Esophagus muscularis mucosa (tissue), 4 donors: Measurements from ENCODE around the gene LHB. TPM values are rescaled to one million over a fixed set of nuclear protein-coding genes. Genes with fewer than 3 reads are reported as not detected.
"Not testable (repeated sequence)": the region's sequence is repeated elsewhere in the genome, so short reads cannot be mapped to it uniquely, and the experiment has no call there.

ENCODE experiments used
- DNase-seq: peaks from one replicate; pipeline ENCODE4 v3.0.0-alpha.2; 2017; ENCODE audit errors: extremely low spot score
- H3K27ac ChIP-seq, 4 donors: fragments of 200-600 bp; sonication (generic); replicated peaks in 1 of 4; 1 replicate in 3 of 4; 2 replicates in 1 of 4; pipeline ENCODE4 v1.5.1; 2016 to 2019; ENCODE audit warnings: mild to moderate bottlenecking in 1 of 4
- H3K27me3 ChIP-seq, 4 donors: fragments of 200-600 bp; sonication (generic); one replicate each; pipeline versions ENCODE4 v1.5.1 to v1.6.0; 2016 to 2019
- H3K36me3 ChIP-seq, 4 donors: fragments of 200-600 bp; sonication (generic); one replicate each; pipeline ENCODE4 v1.5.1; 2016 to 2019
- H3K4me1 ChIP-seq, 4 donors: fragments of 200-600 bp; sonication (generic); one replicate each; pipeline ENCODE4 v1.5.1; 2016 to 2019
- H3K4me3 ChIP-seq, 4 donors: fragments of 200-600 bp; sonication (generic); 1 replicate in 2 of 4; 2 replicates in 2 of 4; pipeline ENCODE4 v1.5.1; 2016 to 2019; ENCODE audit warnings: mild to moderate bottlenecking in 4 of 4, moderate library complexity in 1 of 4
- H3K9me3 ChIP-seq, 4 donors: fragments of 200-600 bp; sonication (generic); 1 replicate in 3 of 4; 2 replicates in 1 of 4; pipeline ENCODE4 v1.5.1; 2016 to 2019
- CTCF ChIP-seq, 3 experiments: fragments of 200-600 bp in 2 of 3; fragments of 450-650 bp in 1 of 3; sonication (generic) in 2 of 3; IDR thresholded peaks; one replicate each; pipeline ENCODE4 v1.5.1; 2017 to 2019; ENCODE audit warnings: antibody characterized with exemption in 3 of 3, mild to moderate bottlenecking in 2 of 3, moderate library complexity in 1 of 3
- EP300 ChIP-seq: sonication (generic); formaldehyde crosslinking; IDR thresholded peaks from one replicate; pipeline ENCODE4 v1.6.1; 2017; ENCODE audit warnings: antibody characterized with exemption
- POLR2A ChIP-seq: fragments of 450-650 bp; IDR thresholded peaks from one replicate; pipeline ENCODE4 v1.6.1; 2017; ENCODE audit warnings: antibody characterized with exemption, moderate library complexity, mild to moderate bottlenecking, low read depth
- POLR2AphosphoS5 ChIP-seq, 2 donors: sonication (generic); formaldehyde crosslinking; IDR thresholded peaks; one replicate each; pipeline ENCODE4 v1.6.1; 2017; ENCODE audit warnings: antibody characterized with exemption in 2 of 2
- WGBS: methylation state at CpG from one replicate; pipeline ENCODE4 v1.1.5; 2018; 5-methylcytosine and 5-hydroxymethylcytosine counted together
- intact Hi-C: fragments of 100-400 bp; cut with DNase I; formaldehyde crosslinking; loops from one replicate; pipeline ENCODE4 v1.15.1; 2023
- total RNA-seq, 4 donors: library from RNA; depleted of rRNA; stranded (reverse); fragments of >200 nt; gene quantifications; one replicate each; pipeline versions ENCODE4 v1.1.0 to v1.2.1, GENCODE V29; 2016

LHB gene
- total RNA-seq, 4 donors from 2014 or later: not detected

- WGBS: 66% methylated on average over 24 of the region's 25 CpGs
- TF ChIP-seq POLR2A (no peak), POLR2AphosphoS5 (IDR thresholded peaks at IDR 0.05) (no peak), CTCF (IDR thresholded peaks at IDR 0.05) (no peak), EP300 (no peak)
- H3K27me3 ChIP-seq: peaks cover 0 to 88% (median 27%) of the 10 kb centered on the region in 4 donors
Observed at GRCh38 chr19:49061445-49061844, 44.6 kb upstream of the LHB start.

GRCh38 chr19:49061000-49061399 is 44.1 kb upstream of the LHB start:
- WGBS: 90% methylated on average over 2 of the region's 2 CpGs
- H3K36me3 ChIP-seq: no peaks in the 10 kb centered on the region

More at GRCh38 chr19:49061445-49061844, 44.6 kb upstream of the LHB start:
- intact Hi-C loops: no loop called here
- H3K36me3 ChIP-seq: no peaks in the 10 kb centered on the region
- H3K4me1 ChIP-seq: peaks cover 24 to 32% (median 29%) of the 10 kb centered on the region in 4 donors
- no peak overlapping the region for H3K27ac ChIP-seq
- H3K9me3 ChIP-seq: no peaks in the 10 kb centered on the region
- DNase-seq: no peak
- H3K4me3 ChIP-seq: no peak overlapping the region

GRCh38 chr19:49059053-49059452 is 42.2 kb upstream of the LHB start:
- Histone ChIP-seq H3K27me3 (peaks cover 0 to 64% (median 9%) of the 10 kb centered on the region in 4 donors), H3K9me3 (no peaks in the 10 kb centered on the region), H3K4me1 (peaks cover 16 to 27% (median 25%) of the 10 kb centered on the region in 4 donors), H3K36me3 (no peaks in the 10 kb centered on the region), H3K4me3 (no peak overlapping the region), H3K27ac (no peak overlapping the region)
- intact Hi-C loops: no loop called here
- TF ChIP-seq POLR2AphosphoS5 (IDR thresholded peaks at IDR 0.05): no peak
- WGBS: 50% methylated on average over 9 of the region's 9 CpGs
- DNase-seq: no peak

More at GRCh38 chr19:49061000-49061399, 44.1 kb upstream of the LHB start:
- peaks cover 0 to 83% (median 25%) of the 10 kb centered on the region in 4 donors for H3K27me3 ChIP-seq
- H3K9me3 ChIP-seq: no peaks in the 10 kb centered on the region
- intact Hi-C loops: no loop called here
- no peak overlapping the region for H3K27ac ChIP-seq
- TF ChIP-seq CTCF (IDR thresholded peaks at IDR 0.05) (no peak), EP300 (no peak), POLR2AphosphoS5 (IDR thresholded peaks at IDR 0.05) (no peak), POLR2A (no peak)
- peaks cover 24 to 37% (median 33%) of the 10 kb centered on the region in 4 donors for H3K4me1 ChIP-seq
- H3K4me3 ChIP-seq: no peak overlapping the region
- no peak for DNase-seq

GRCh38 chr19:49058562-49058961 is 41.7 kb upstream of the LHB start:
- Histone ChIP-seq H3K36me3 (no peaks in the 10 kb centered on the region), H3K27ac (no peak overlapping the region), H3K27me3 (peaks cover 0 to 59% (median 9%) of the 10 kb centered on the region in 4 donors), H3K4me3 (no peak overlapping the region), H3K4me1 (peaks cover 16 to 27% (median 25%) of the 10 kb centered on the region in 4 donors), H3K9me3 (no peaks in the 10 kb centered on the region)
- 58% methylated on average over 7 of the region's 10 CpGs for WGBS
- DNase-seq: no peak
- no peak for TF ChIP-seq CTCF (IDR thresholded peaks at IDR 0.05)
- no peak for TF ChIP-seq POLR2AphosphoS5 (IDR thresholded peaks at IDR 0.05)
- no peak for TF ChIP-seq EP300
- no peak for TF ChIP-seq POLR2A
- intact Hi-C loops: no loop called here

- H3K9me3 ChIP-seq: no peaks in the 10 kb centered on the region
- no peaks in the 10 kb centered on the region for H3K36me3 ChIP-seq
- H3K4me1 ChIP-seq: peaks cover 16 to 27% (median 25%) of the 10 kb centered on the region in 4 donors
- WGBS: 5% methylated on average over 17 of the region's 38 CpGs
- DNase-seq: no peak
- TF ChIP-seq POLR2AphosphoS5 (IDR thresholded peaks at IDR 0.05) (no peak), CTCF (IDR thresholded peaks at IDR 0.05) (no peak), POLR2A (no peak), EP300 (no peak)
- intact Hi-C loops: no loop called here
- H3K27me3 ChIP-seq: peaks cover 0 to 50% (median 9%) of the 10 kb centered on the region in 4 donors
- no peak within 1 kb of the TSS for H3K27ac ChIP-seq
- H3K4me3 ChIP-seq: peak within 1 kb of the TSS; percentile 53 to 63 (median 60)
Observed at GRCh38 chr19:49057636-49058234, 40.8 kb upstream of the LHB start, which contains the start of gene CGB7. CGB7 (minus strand) TSS chr19:49057749; CDS start chr19:49055375, 2,374 bp downstream.

- H3K27ac ChIP-seq, H3K9me3 ChIP-seq, H3K36me3 ChIP-seq, intact Hi-C loops, DNase-seq: not testable (repeated sequence)
- WGBS: 7% methylated on average over 19 of the region's 34 CpGs
- peaks cover 16 to 27% (median 25%) of the 10 kb centered on the region in 4 donors for H3K4me1 ChIP-seq
- peak overlapping the region; percentile 53 to 63 (median 60) for H3K4me3 ChIP-seq
- H3K27me3 ChIP-seq: peaks cover 0 to 44% (median 9%) of the 10 kb centered on the region in 4 donors
Observed at GRCh38 chr19:49056902-49057596, 40.2 kb upstream of the LHB start.
